ENCODE results near the gene ATP5F1D. TPM values are rescaled to one million over a fixed set of nuclear protein-coding genes. Genes with fewer than 3 reads are reported as not detected.

ATP5F1D gene
- total RNA-seq, 2 experiments from 2014 or later, result 209 to 222 TPM

- H3K27me3 Mint-ChIP-seq (ENCODE audit: low read depth), result peaks cover 12% of the 10 kb centered on the region
- CTCF ChIA-PET, result no interaction called here
Measured at GRCh38 chr19:1290703-1291651, 49.4 kb downstream of the ATP5F1D start.

GRCh38 chr19:1291761-1292418, 50.3 kb downstream of the ATP5F1D start:
- Mint-ChIP-seq H3K27ac (no peak overlapping the region), H3K9me3 (ENCODE audit: insufficient read depth) (no peaks in the 10 kb centered on the region), H3K36me3 (ENCODE audit: low read depth) (no peaks in the 10 kb centered on the region), H3K4me1 (ENCODE audit: low read depth) (no peaks in the 10 kb centered on the region), H3K27me3 (ENCODE audit: low read depth) (peaks cover 7% of the 10 kb centered on the region), H3K4me3 (no peak overlapping the region)
- CTCF ChIA-PET, result no interaction called here
- ATAC-seq, result no peak
- POLR2A ChIA-PET, result no interaction called here
- DNase-seq, result no peak

More at GRCh38 chr19:1290703-1291651, 49.4 kb downstream of the ATP5F1D start:
- DNase-seq, result no peak
- Mint-ChIP-seq H3K36me3 (ENCODE audit: low read depth) (no peaks in the 10 kb centered on the region), H3K27ac (no peak overlapping the region), H3K4me1 (ENCODE audit: low read depth) (peaks cover 2% of the 10 kb centered on the region), H3K9me3 (ENCODE audit: insufficient read depth) (no peaks in the 10 kb centered on the region), H3K4me3 (no peak overlapping the region)
- no peak for ATAC-seq
- POLR2A ChIA-PET, result no interaction called here

- H3K4me1 Mint-ChIP-seq (ENCODE audit: low read depth), result no peaks in the 10 kb centered on the region
- peaks cover 7% of the 10 kb centered on the region for H3K27me3 Mint-ChIP-seq (ENCODE audit: low read depth)
- no peak overlapping the region for H3K4me3 Mint-ChIP-seq
- ATAC-seq (no peak), DNase-seq (no peak)
- ChIA-PET POLR2A (no interaction called here), CTCF (no interaction called here)
- no peaks in the 10 kb centered on the region for H3K9me3 Mint-ChIP-seq (ENCODE audit: insufficient read depth)
- no peak overlapping the region for H3K27ac Mint-ChIP-seq
- no peaks in the 10 kb centered on the region for H3K36me3 Mint-ChIP-seq (ENCODE audit: low read depth)
Measured at GRCh38 chr19:1292419-1293151, 51.0 kb downstream of the ATP5F1D start.

GRCh38 chr19:1293782-1294604, 52.4 kb downstream of the ATP5F1D start:
- CTCF ChIA-PET, result no interaction called here

More at GRCh38 chr19:1293782-1294604, 52.4 kb downstream of the ATP5F1D start:
- DNase-seq, result no peak
- H3K9me3 Mint-ChIP-seq (ENCODE audit: insufficient read depth), result no peaks in the 10 kb centered on the region
- H3K36me3 Mint-ChIP-seq (ENCODE audit: low read depth), result no peaks in the 10 kb centered on the region
- POLR2A ChIA-PET, result no interaction called here
- ATAC-seq, result no peak
- no peak overlapping the region for H3K27ac Mint-ChIP-seq
- peaks cover 3% of the 10 kb centered on the region for H3K27me3 Mint-ChIP-seq (ENCODE audit: low read depth)
- no peak overlapping the region for H3K4me3 Mint-ChIP-seq
- no peaks in the 10 kb centered on the region for H3K4me1 Mint-ChIP-seq (ENCODE audit: low read depth)

Other genes starting within 250 kb of the ATP5F1D start
- gene GRIN3B, start 241.3 kb upstream of the ATP5F1D start, total RNA-seq, result not detected
- gene TMEM259, start 220.6 kb upstream of the ATP5F1D start, total RNA-seq, result 100 to 1,000 TPM; 153 to 160 TPM
- gene RNU6-2, start 220.2 kb upstream of the ATP5F1D start, total RNA-seq, result not detected
- gene CNN2, start 215.1 kb upstream of the ATP5F1D start, total RNA-seq, result 100 to 1,000 TPM; 417 to 455 TPM
- 10 to 100 TPM; 76.6 to 77.5 TPM for gene ABCA7, start 201.6 kb upstream of the ATP5F1D start, total RNA-seq
- 100 to 1,000 TPM; 433 to 445 TPM for gene ARHGAP45, start 174.6 kb upstream of the ATP5F1D start, total RNA-seq
- 100 to 1,000 TPM; 176 to 177 TPM for gene POLR2E, start 146.4 kb upstream of the ATP5F1D start, total RNA-seq
- gene GPX4, start 137.8 kb upstream of the ATP5F1D start, total RNA-seq, result 100 to 1,000 TPM; 174 to 177 TPM
- gene SBNO2, start 67.5 kb upstream of the ATP5F1D start, total RNA-seq, result 10 to 100 TPM; 58.6 to 70.5 TPM
- gene STK11, start 36.0 kb upstream of the ATP5F1D start, total RNA-seq, result 10 to 100 TPM; 68.8 to 70.8 TPM
- under 1 TPM in 1 of 2 experiments, not detected in 1; 0.10 TPM for gene CBARP, start 3.7 kb upstream of the ATP5F1D start, total RNA-seq
- 10 to 100 TPM; 88.4 to 94.3 TPM for gene MIDN, start 6.8 kb downstream of the ATP5F1D start, total RNA-seq
- gene CIRBP, start 27.6 kb downstream of the ATP5F1D start, total RNA-seq, result 100 to 1,000 TPM; 172 to 195 TPM
- 10 to 100 TPM; 57.1 TPM for gene FAM174C, start 33.8 kb downstream of the ATP5F1D start, total RNA-seq
- gene EFNA2, start 44.1 kb downstream of the ATP5F1D start, total RNA-seq, result not detected
- gene NDUFS7, start 142.2 kb downstream of the ATP5F1D start, total RNA-seq, result 100 to 1,000 TPM; 122 to 127 TPM
- gene GAMT, start 159.8 kb downstream of the ATP5F1D start, total RNA-seq, result 10 to 100 TPM; 26.2 to 26.8 TPM
- gene DAZAP1, start 165.8 kb downstream of the ATP5F1D start, total RNA-seq, result 100 to 1,000 TPM; 264 to 270 TPM
- gene RPS15, start 196.6 kb downstream of the ATP5F1D start, total RNA-seq, result 1,000 to 10,000 TPM; 1,384 TPM
- not detected for gene APC2, start 208.4 kb downstream of the ATP5F1D start, total RNA-seq
- gene C19orf25, start 237.5 kb downstream of the ATP5F1D start, total RNA-seq, result 10 to 100 TPM; 33.3 to 38.2 TPM
- 1 to 10 TPM; 3.4 to 4.1 TPM for gene PCSK4, start 248.6 kb downstream of the ATP5F1D start, total RNA-seq
- gene REEP6, start 249.4 kb downstream of the ATP5F1D start, total RNA-seq, result 1 to 10 TPM; 1.7 to 1.9 TPM